Loucy (cell line): ENCODE results near the gene PRKCE.

Source experiments
- H2AFZ ChIP-seq: fragments of 200-600 bp; sonication (generic); 2 replicates; pipeline ENCODE4 v1.6.0; 2016; ENCODE audit warnings: antibody characterized with exemption, mild to moderate bottlenecking, low read length, moderate library complexity
- H3F3A ChIP-seq: fragments of 200-600 bp; 2 replicates; pipeline ENCODE4 v1.6.0; 2016; ENCODE audit warnings: antibody characterized with exemption, low read depth, mild to moderate bottlenecking
- H3K27me3 ChIP-seq: fragments of 200-600 bp; sonication (generic); 2 replicates; pipeline ENCODE4 v1.6.1; 2014; ENCODE audit warnings: low read length, mild to moderate bottlenecking; ENCODE audit not compliant: insufficient read depth, poor library complexity, severe bottlenecking
- H3K36me3 ChIP-seq: fragments of 200-600 bp; sonication (generic); 2 replicates; pipeline ENCODE4 v1.6.1; 2016; ENCODE audit warnings: low read length; ENCODE audit not compliant: insufficient read depth
- H3K4me1 ChIP-seq: fragments of 200-600 bp; sonication (generic); 2 replicates; pipeline ENCODE4 v1.5.1; 2014; ENCODE audit warnings: low read length, mild to moderate bottlenecking; ENCODE audit not compliant: insufficient read depth, poor library complexity, severe bottlenecking
- H3K4me2 ChIP-seq: fragments of 200-600 bp; sonication (generic); 2 replicates; pipeline ENCODE4 v1.6.0; 2014; ENCODE audit warnings: antibody characterized with exemption, low read length, low read depth, mild to moderate bottlenecking; ENCODE audit not compliant: poor library complexity, severe bottlenecking
- H3K4me3 ChIP-seq: fragments of 200-600 bp; sonication (generic); 2 replicates; pipeline ENCODE4 v1.5.1; 2014; ENCODE audit warnings: low read length, mild to moderate bottlenecking, mixed read lengths; ENCODE audit not compliant: poor library complexity, severe bottlenecking
- H3K79me2 ChIP-seq: fragments of 200-600 bp; sonication (generic); 2 replicates; pipeline ENCODE4 v1.6.1; 2014; ENCODE audit warnings: low read length; ENCODE audit not compliant: insufficient read depth
- H3K9ac ChIP-seq: fragments of 200-600 bp; sonication (generic); 2 replicates; pipeline ENCODE4 v1.6.0; 2014; ENCODE audit warnings: mild to moderate bottlenecking, low read depth, low read length, moderate library complexity; ENCODE audit not compliant: poor library complexity, severe bottlenecking
- H3K9me2 ChIP-seq: fragments of 200-600 bp; sonication (generic); replicated peaks from 2 replicates; pipeline ENCODE4 v1.6.1; 2016; ENCODE audit warnings: low read depth, low read length, mixed read lengths
- H3K9me3 ChIP-seq: fragments of 200-600 bp; sonication (generic); 2 replicates; pipeline ENCODE4 v1.6.1; 2014; ENCODE audit warnings: mild to moderate bottlenecking, antibody characterized with exemption, low read length, low read depth; ENCODE audit not compliant: insufficient read depth
- H4K20me1 ChIP-seq: fragments of 200-600 bp; sonication (generic); 2 replicates; pipeline ENCODE4 v1.6.0; 2014; ENCODE audit warnings: antibody characterized with exemption, low read length, mild to moderate bottlenecking; ENCODE audit not compliant: insufficient read depth, poor library complexity, severe bottlenecking
- CTCF ChIP-seq: fragments of 200-600 bp; sonication (generic); conservative IDR thresholded peaks from 2 replicates; pipeline ENCODE4 v1.5.1; 2014; ENCODE audit warnings: mild to moderate bottlenecking, antibody characterized with exemption, low read length
- EZH2phosphoT487 ChIP-seq: fragments of 200-600 bp; IDR thresholded peaks from 2 replicates; pipeline ENCODE4 v1.6.1; 2018; ENCODE audit warnings: antibody characterized with exemption, mild to moderate bottlenecking, moderate library complexity, borderline replicate concordance

The PRKCE gene

DNA sequence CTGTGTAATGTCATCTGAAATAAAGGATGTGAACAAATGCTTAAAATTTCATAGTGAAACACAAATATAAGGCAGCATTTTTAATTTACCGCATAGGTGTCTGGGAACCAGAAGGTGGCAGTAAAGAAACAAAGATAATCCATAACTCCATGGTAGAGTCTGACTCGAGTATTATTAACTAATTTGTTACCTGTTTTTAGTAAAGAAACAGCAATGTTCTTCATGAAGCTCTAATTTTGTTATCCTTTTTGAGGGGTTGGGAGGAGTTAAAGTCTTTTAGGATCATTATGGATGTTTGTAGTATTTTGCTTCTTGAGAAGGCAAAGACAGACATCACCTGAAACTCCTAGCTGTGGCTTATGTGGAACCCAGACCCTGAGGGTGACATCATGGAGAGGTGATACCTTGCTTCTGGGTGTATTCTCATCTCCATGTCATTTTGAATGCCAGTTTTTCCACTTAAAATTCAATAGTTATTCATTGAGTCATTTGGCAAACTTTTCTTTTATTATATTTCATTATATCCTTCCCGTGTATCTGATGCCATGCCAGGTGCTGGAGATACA is 359.5 kb downstream of the PRKCE start:
- no peaks in the 10 kb centered on the region for H3K79me2 ChIP-seq
- H3K4me1 ChIP-seq, result no peaks in the 10 kb centered on the region
- peak; percentile 87 for TF ChIP-seq CTCF
- no peak for TF ChIP-seq EZH2phosphoT487
- no peaks in the 10 kb centered on the region for H3F3A ChIP-seq
- H3K9me3 ChIP-seq, result no peaks in the 10 kb centered on the region
- H3K9me2 ChIP-seq, result no peaks in the 10 kb centered on the region
- H4K20me1 ChIP-seq, result no peaks in the 10 kb centered on the region
- H3K36me3 ChIP-seq, result peaks cover 53% of the 10 kb centered on the region; the same call in 1 of the 2 replicates
- no peak overlapping the region for H3K9ac ChIP-seq
- no peak overlapping the region for H3K4me3 ChIP-seq
- H3K27me3 ChIP-seq, result no peaks in the 10 kb centered on the region
- H2AFZ ChIP-seq, result no peak overlapping the region
- H3K4me2 ChIP-seq, result no peak overlapping the region

DNA sequence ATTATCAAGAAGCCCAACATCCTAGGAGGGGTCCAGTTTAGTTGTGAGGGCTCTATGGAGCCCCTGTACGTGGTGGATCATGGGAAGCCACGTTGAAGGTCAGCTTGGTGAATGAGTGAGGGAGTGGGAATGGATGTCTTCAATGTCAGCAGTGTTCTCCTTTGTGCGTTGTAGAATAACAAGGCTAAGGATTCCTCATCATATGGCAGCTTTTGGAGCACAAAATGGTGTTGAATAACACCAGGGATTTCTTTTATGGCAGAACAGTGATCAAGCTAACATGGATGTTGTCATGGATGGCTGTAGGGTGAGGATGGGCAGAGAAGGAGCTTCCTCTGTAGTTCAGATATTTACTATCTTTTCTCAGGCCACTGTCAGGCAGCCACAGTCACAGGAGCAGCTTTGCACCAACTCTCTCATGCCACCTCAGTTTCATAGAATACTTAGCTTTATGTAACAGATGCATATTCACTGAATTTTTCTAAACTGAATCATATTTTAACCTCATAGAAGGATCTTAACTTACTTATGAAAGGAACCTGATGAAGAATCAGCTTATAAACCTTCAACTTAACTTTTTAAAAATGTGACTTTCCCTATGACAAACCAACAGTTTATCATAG is 361.3 kb downstream of the PRKCE start:
- H3K36me3 ChIP-seq, result peaks cover 37% of the 10 kb centered on the region; the same call in 1 of the 2 replicates
- H3K9me3 ChIP-seq, result no peaks in the 10 kb centered on the region
- no peak overlapping the region for H3K4me2 ChIP-seq
- no peaks in the 10 kb centered on the region for H3K9me2 ChIP-seq
- H3K9ac ChIP-seq, result no peak overlapping the region
- no peaks in the 10 kb centered on the region for H3F3A ChIP-seq
- no peak for TF ChIP-seq CTCF
- no peak for TF ChIP-seq EZH2phosphoT487
- H3K27me3 ChIP-seq, result no peaks in the 10 kb centered on the region
- H3K79me2 ChIP-seq, result no peaks in the 10 kb centered on the region
- H3K4me1 ChIP-seq, result no peaks in the 10 kb centered on the region
- H4K20me1 ChIP-seq, result no peaks in the 10 kb centered on the region
- no peak overlapping the region for H3K4me3 ChIP-seq
- H2AFZ ChIP-seq, result no peak overlapping the region

GRCh38 chr2:46013726-46014125 is 362.3 kb downstream of the PRKCE start:
- Histone ChIP-seq H3K4me3 (no peak overlapping the region), H3K9me3 (no peaks in the 10 kb centered on the region), H4K20me1 (no peaks in the 10 kb centered on the region), H2AFZ (no peak overlapping the region), H3K4me2 (no peak overlapping the region), H3K79me2 (no peaks in the 10 kb centered on the region), H3K4me1 (no peaks in the 10 kb centered on the region), H3K9ac (no peak overlapping the region), H3F3A (no peaks in the 10 kb centered on the region), H3K36me3 (peaks cover 28% of the 10 kb centered on the region; the same call in 1 of the 2 replicates), H3K9me2 (no peaks in the 10 kb centered on the region), H3K27me3 (no peaks in the 10 kb centered on the region)
- TF ChIP-seq CTCF, result no peak
- TF ChIP-seq EZH2phosphoT487, result no peak
